NB4 (cell line): ENCODE results near the gene ADRA2A.

ENCODE experiments used
- CTCF ChIP-seq: IDR thresholded peaks from one replicate; pipeline ENCODE4 v1.5.1; 2012; ENCODE audit warnings: low read depth, low read length
- MYC ChIP-seq: IDR thresholded peaks from 2 replicates; pipeline ENCODE4 v1.6.1; 2011; ENCODE audit warnings: low read depth, low read length
- POLR2A ChIP-seq: IDR thresholded peaks from 2 replicates; pipeline ENCODE4 v1.6.1; 2011; ENCODE audit warnings: mild to moderate bottlenecking; ENCODE audit not compliant: insufficient read length; ENCODE audit errors: extremely low read depth

DNA sequence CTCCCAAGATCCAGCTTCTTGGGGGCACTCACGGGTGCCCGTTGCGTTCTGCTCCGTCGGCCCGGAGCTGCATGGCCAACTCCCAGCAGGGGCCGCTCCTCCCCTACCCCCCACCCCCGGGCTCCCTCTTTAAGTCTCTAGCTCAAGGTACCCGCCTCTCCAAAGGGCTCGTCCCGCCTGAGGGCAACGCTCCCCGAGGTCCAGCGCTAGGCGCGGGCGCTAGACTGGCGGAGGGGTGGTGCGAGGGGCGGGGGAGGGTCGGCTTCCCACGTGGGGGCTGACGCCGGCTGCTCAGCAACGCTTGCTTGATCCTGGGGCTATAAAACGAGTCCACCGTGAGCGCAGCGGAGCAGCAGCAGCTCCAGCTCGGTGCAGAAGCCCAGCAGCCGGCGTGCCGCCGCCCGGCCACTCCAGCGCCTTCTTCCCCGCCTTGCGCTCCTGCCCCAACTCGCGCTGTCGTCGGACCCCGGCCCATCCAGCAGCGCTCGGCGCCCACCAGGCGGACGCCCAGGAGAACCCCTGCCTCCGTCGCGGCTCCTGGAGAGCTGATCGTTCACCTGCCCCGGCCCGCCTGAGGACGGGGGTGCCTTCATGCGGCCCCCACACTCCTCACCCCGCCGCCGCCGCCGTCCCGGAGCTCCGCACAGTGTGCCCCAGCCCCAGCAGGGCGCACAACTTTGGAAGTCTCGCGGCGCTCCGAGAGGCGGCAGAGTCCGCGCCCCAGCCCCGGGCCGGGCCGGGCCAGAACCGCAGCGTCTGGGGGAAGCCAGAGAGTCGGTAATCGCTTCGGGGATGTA, at the start of gene ADRA2A:
- TF ChIP-seq MYC (no peak), CTCF (no peak), POLR2A (no peak)
